Naive thymus-derived CD4-positive, alpha-beta T cell (primary cell): ENCODE measurements around the gene TMEM218. TPM values are rescaled to one million over a fixed set of nuclear protein-coding genes. Genes with fewer than 3 reads are reported as not detected.

Source experiments
- ATAC-seq: fragments of 150-1000 bp; cut with Tn5 transposase; 2 replicates; pipeline ENCODE4 v1.10.0; 2021; ENCODE audit warnings: mild to moderate bottlenecking, moderate library complexity
- CTCF ChIA-PET: fragments of 350-600 bp; sonication (Branson Sonifier 250); formaldehyde crosslinking; loops from one replicate; lab custom pipeline; 2021; ENCODE audit warnings: antibody characterized with exemption; lab: Charles Lee
- POLR2A ChIA-PET: fragments of 350-600 bp; sonication (Branson Sonifier 250); formaldehyde crosslinking; loops from one replicate; lab custom pipeline; 2021; ENCODE audit warnings: antibody characterized with exemption, inconsistent platforms; lab: Charles Lee
- DNase-seq, 9 donors: peaks; one replicate each; pipeline versions ENCODE4 v3.0.0 to v3.0.0-alpha.2; 2020 to 2022; ENCODE audit warnings: mixed read lengths in 1 of 9
- H3K27ac ChIP-seq: one replicate; pipeline ENCODE4 v1.7.0; 2013; ENCODE audit warnings: mild to moderate bottlenecking, low read depth, low read length, moderate library complexity
- H3K27me3 ChIP-seq, 2 donors: one replicate each; pipeline ENCODE4 v1.7.0; 2013; ENCODE audit warnings: low read length in 2 of 2, mild to moderate bottlenecking in 2 of 2, moderate library complexity in 2 of 2; ENCODE audit not compliant: control insufficient read depth in 2 of 2, insufficient read depth in 2 of 2
- H3K36me3 ChIP-seq, 3 experiments: 1 replicate in 2 of 3; 2 replicates in 1 of 3; pipeline ENCODE4 v1.7.0; 2013; ENCODE audit warnings: low read length in 3 of 3, mild to moderate bottlenecking in 3 of 3, moderate library complexity in 1 of 3; ENCODE audit not compliant: insufficient read depth in 3 of 3, control insufficient read depth in 2 of 3
- H3K4me1 ChIP-seq, 2 donors: one replicate each; pipeline ENCODE4 v1.7.0; 2013; ENCODE audit warnings: low read length in 2 of 2, mild to moderate bottlenecking in 2 of 2, moderate library complexity in 1 of 2; ENCODE audit not compliant: control insufficient read depth in 2 of 2, insufficient read depth in 2 of 2
- H3K4me3 ChIP-seq: 2 replicates; pipeline ENCODE4 v1.7.0; 2013; ENCODE audit warnings: mild to moderate bottlenecking, low read length
- H3K9me3 ChIP-seq, 3 experiments: 1 replicate in 2 of 3; 2 replicates in 1 of 3; pipeline ENCODE4 v1.7.0; 2013; ENCODE audit warnings: low read length in 3 of 3; ENCODE audit not compliant: control insufficient read depth in 2 of 3
- H3K27ac Mint-ChIP-seq, 9 donors: one replicate each; pipeline ENCODE4 v1.8.0; 2020 to 2022; ENCODE audit warnings: mixed read lengths in 9 of 9, mild to moderate bottlenecking in 8 of 9, moderate library complexity in 5 of 9, inconsistent platforms in 2 of 9
- H3K27me3 Mint-ChIP-seq, 5 donors: one replicate each; pipeline ENCODE4 v1.8.0; 2021 to 2022; ENCODE audit warnings: mixed read lengths in 5 of 5, mild to moderate bottlenecking in 1 of 5
- H3K36me3 Mint-ChIP-seq, 5 donors: one replicate each; pipeline ENCODE4 v1.8.0; 2020 to 2022; ENCODE audit warnings: mixed read lengths in 5 of 5, mild to moderate bottlenecking in 3 of 5, inconsistent platforms in 1 of 5
- H3K4me1 Mint-ChIP-seq, 7 donors: one replicate each; pipeline ENCODE4 v1.8.0; 2020 to 2022; ENCODE audit warnings: mixed read lengths in 7 of 7, mild to moderate bottlenecking in 3 of 7, inconsistent platforms in 1 of 7
- H3K4me3 Mint-ChIP-seq, 10 donors: one replicate each; pipeline ENCODE4 v1.8.0; 2020 to 2022; ENCODE audit warnings: mild to moderate bottlenecking in 10 of 10, mixed read lengths in 10 of 10, moderate library complexity in 6 of 10, inconsistent platforms in 2 of 10
- H3K9me3 Mint-ChIP-seq, 11 donors: one replicate each; pipeline ENCODE4 v1.8.0; 2020 to 2022; ENCODE audit warnings: mixed read lengths in 11 of 11, mild to moderate bottlenecking in 4 of 11, inconsistent platforms in 1 of 11, moderate library complexity in 1 of 11
- intact Hi-C, 2 donors: fragments of 100-400 bp; cut with micrococcal nuclease; formaldehyde crosslinking; loops; one replicate each; pipeline ENCODE4 v1.15.1; 2023
- polyA plus RNA-seq, 2 donors: library from polyadenylated mRNA; unstranded; fragments of 300-500 nt; fragmentation: Illumina TruSeq; gene quantifications; one replicate each; pipeline ENCODE4 v1.2.3, GENCODE V29; 2021
- total RNA-seq, 6 experiments: library from RNA in 5 of 6; stranded (reverse) in 5 of 6; gene quantifications; 1 replicate in 5 of 6; 2 replicates in 1 of 6; pipeline ENCODE4 v1.2.3 and lab custom pipeline; 2021 to 2026

Gene TMEM218
- total and polyA plus RNA-seq, 7 experiments from 2014 or later: 10.2 to 36.1 (median 17.3) TPM

GRCh38 chr11:125094731-125095130, 16.7 kb downstream of the TMEM218 start:
- DNase-seq (no peak), ATAC-seq (no peak)
- peaks cover 0 to 6% (median 0%) of the 10 kb centered on the region in 7 donors for H3K4me1 Mint-ChIP-seq
- peaks cover 3 to 35% (median 17%) of the 10 kb centered on the region in 5 donors for H3K36me3 Mint-ChIP-seq
- Histone ChIP-seq H3K4me1 (no peaks in the 10 kb centered on the region), H3K36me3 (peaks cover 0 to 29% (median 5%) of the 10 kb centered on the region in 3 experiments), H3K27me3 (no peaks in the 10 kb centered on the region), H3K9me3 (no peaks in the 10 kb centered on the region), H3K4me3 (no peak overlapping the region), H3K27ac (no peak overlapping the region)
- ChIA-PET POLR2A (no interaction called here), CTCF (interaction anchor here (0.8 to 1.7 kb wide), 2 partner anchors 12 to 902 kb away, joined by 3 read pairs; no protein-coding TSS in a partner anchor)
- H3K27ac Mint-ChIP-seq: no peak overlapping the region
- intact Hi-C loops: loop anchor here (5.0 kb wide), 2 partner anchors 263 to 778 kb away; no protein-coding TSS in a partner anchor
- H3K4me3 Mint-ChIP-seq: no peak overlapping the region
- H3K9me3 Mint-ChIP-seq: no peaks in the 10 kb centered on the region
- H3K27me3 Mint-ChIP-seq: no peaks in the 10 kb centered on the region

DNA sequence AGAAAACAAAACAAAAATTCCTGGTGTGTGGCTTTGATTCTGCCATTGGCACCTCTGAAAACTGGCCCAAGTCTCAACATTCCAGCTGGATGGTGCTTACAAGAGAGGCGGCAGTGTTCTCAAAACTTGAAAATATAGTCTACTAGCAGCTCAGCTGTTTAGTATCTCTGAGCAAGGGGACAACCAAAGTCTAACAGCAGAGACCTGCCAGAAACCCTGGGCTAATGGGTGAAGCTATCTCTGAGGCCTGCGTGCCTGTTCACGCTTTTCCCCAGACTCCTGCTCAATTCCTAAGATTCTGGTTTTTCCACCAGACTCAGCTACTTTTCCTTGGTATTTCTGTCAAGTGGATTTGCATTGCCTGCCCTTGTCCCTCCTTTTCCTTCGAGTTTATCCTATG, 17.9 kb downstream of the TMEM218 start:
- POLR2A ChIA-PET: no interaction called here
- Histone ChIP-seq H3K27me3 (no peaks in the 10 kb centered on the region), H3K27ac (no peak overlapping the region), H3K9me3 (no peaks in the 10 kb centered on the region), H3K4me3 (no peak overlapping the region), H3K36me3 (peaks cover 0 to 22% (median 5%) of the 10 kb centered on the region in 3 experiments), H3K4me1 (no peaks in the 10 kb centered on the region)
- Mint-ChIP-seq H3K27me3 (no peaks in the 10 kb centered on the region), H3K9me3 (no peaks in the 10 kb centered on the region), H3K4me1 (peaks cover 0 to 6% (median 0%) of the 10 kb centered on the region in 7 donors), H3K27ac (no peak overlapping the region), H3K4me3 (no peak overlapping the region), H3K36me3 (peaks cover 3 to 24% (median 13%) of the 10 kb centered on the region in 5 donors)
- ATAC-seq: no peak
- no peak for DNase-seq
- intact Hi-C loops: loop anchor here (5.0 kb wide), 2 partner anchors 264 to 779 kb away; no protein-coding TSS in a partner anchor
- CTCF ChIA-PET: no interaction called here

DNA sequence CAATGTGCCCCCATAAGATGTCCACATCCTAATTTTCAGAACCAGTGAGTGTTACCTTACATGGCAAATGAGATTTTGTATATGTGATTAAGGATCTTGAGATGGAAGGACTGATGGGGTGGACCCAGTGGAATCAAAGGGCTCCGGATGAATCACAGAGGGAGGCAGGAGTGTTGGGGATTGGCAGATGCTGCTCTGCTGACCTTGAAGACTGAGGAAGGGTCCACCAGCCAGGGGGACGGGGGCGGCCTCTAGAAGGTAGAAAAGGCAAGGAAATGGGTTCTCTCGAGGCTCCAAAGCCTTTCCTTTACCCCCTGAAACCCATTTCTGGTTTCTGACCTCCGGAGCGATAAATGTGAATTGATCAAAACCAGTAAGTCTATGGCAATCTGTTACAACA, 18.8 kb downstream of the TMEM218 start:
- peaks cover 0 to 6% (median 0%) of the 10 kb centered on the region in 7 donors for H3K4me1 Mint-ChIP-seq
- H3K27ac Mint-ChIP-seq: no peak overlapping the region
- no peaks in the 10 kb centered on the region for H3K4me1 ChIP-seq
- no peaks in the 10 kb centered on the region for H3K9me3 Mint-ChIP-seq
- ChIA-PET POLR2A (no interaction called here), CTCF (no interaction called here)
- ATAC-seq (no peak), DNase-seq (no peak)
- no peaks in the 10 kb centered on the region for H3K9me3 ChIP-seq
- H3K36me3 ChIP-seq: peaks cover 0 to 14% (median 5%) of the 10 kb centered on the region in 3 experiments
- peaks cover 3 to 16% (median 10%) of the 10 kb centered on the region in 5 donors for H3K36me3 Mint-ChIP-seq
- H3K4me3 ChIP-seq: no peak overlapping the region
- H3K27me3 Mint-ChIP-seq: no peaks in the 10 kb centered on the region
- intact Hi-C loops: loop anchor here (5.0 kb wide), 2 partner anchors 265 to 780 kb away; no protein-coding TSS in a partner anchor
- no peak overlapping the region for H3K27ac ChIP-seq
- no peak overlapping the region for H3K4me3 Mint-ChIP-seq
- no peaks in the 10 kb centered on the region for H3K27me3 ChIP-seq

- Mint-ChIP-seq H3K9me3 (no peaks in the 10 kb centered on the region), H3K27me3 (no peaks in the 10 kb centered on the region), H3K4me3 (no peak overlapping the region), H3K36me3 (peaks cover 2 to 11% (median 5%) of the 10 kb centered on the region in 5 donors), H3K27ac (peak overlapping the region in 1 of 9 donors; percentile 21), H3K4me1 (peaks cover 0 to 6% (median 0%) of the 10 kb centered on the region in 7 donors)
- H3K27me3 ChIP-seq: no peaks in the 10 kb centered on the region
- intact Hi-C loops: loop anchor here (1.0 to 5.0 kb wide), 5 partner anchors 32 to 780 kb away; no protein-coding TSS in a partner anchor
- H3K36me3 ChIP-seq: peaks cover 0 to 9% (median 0%) of the 10 kb centered on the region in 3 experiments
- ChIA-PET CTCF (interaction anchor here (0.8 to 2.2 kb wide), 5 partner anchors 16 to 50 kb away, joined by 3 to 16 read pairs (median 5); no protein-coding TSS in a partner anchor), POLR2A (interaction anchor here (1.6 kb wide), 1 partner anchor 19 kb away, joined by 6 read pairs; the partner anchor contains the start of gene TMEM218)
- H3K27ac ChIP-seq: no peak overlapping the region
- H3K9me3 ChIP-seq: no peaks in the 10 kb centered on the region
- no peak overlapping the region for H3K4me3 ChIP-seq
- no peak for ATAC-seq
- DNase-seq: no peak
- H3K4me1 ChIP-seq: no peaks in the 10 kb centered on the region
These were observed 19.4 kb downstream of the TMEM218 start for GRCh38 chr11:125091877-125092664.

GRCh38 chr11:125091247-125091876, 20.1 kb downstream of the TMEM218 start:
- Mint-ChIP-seq H3K36me3 (peaks cover 0 to 6% (median 0%) of the 10 kb centered on the region in 5 donors), H3K4me3 (no peak overlapping the region), H3K27ac (peak overlapping the region in 1 of 9 donors; percentile 21), H3K4me1 (peaks cover 0 to 6% (median 0%) of the 10 kb centered on the region in 7 donors), H3K27me3 (no peaks in the 10 kb centered on the region), H3K9me3 (no peaks in the 10 kb centered on the region)
- ChIA-PET POLR2A (interaction anchor here (1.0 to 1.6 kb wide), 2 partner anchors 20 to 137 kb away, joined by 3 to 6 read pairs; partner anchors contain the start of genes CCDC15 and TMEM218), CTCF (interaction anchor here (0.8 to 2.2 kb wide), 6 partner anchors 17 to 58 kb away, joined by 3 to 16 read pairs (median 4); no protein-coding TSS in a partner anchor)
- intact Hi-C loops: loop anchor here (1.0 to 5.0 kb wide), 5 partner anchors 33 to 781 kb away; no protein-coding TSS in a partner anchor
- Histone ChIP-seq H3K36me3 (peaks cover 0 to 5% (median 0%) of the 10 kb centered on the region in 3 experiments), H3K9me3 (no peaks in the 10 kb centered on the region), H3K4me3 (no peak overlapping the region), H3K27ac (no peak overlapping the region), H3K27me3 (no peaks in the 10 kb centered on the region), H3K4me1 (no peaks in the 10 kb centered on the region)
- DNase-seq (peak in 2 of 9 donors; percentile 3 to 15), ATAC-seq (peak; percentile 51)

DNA sequence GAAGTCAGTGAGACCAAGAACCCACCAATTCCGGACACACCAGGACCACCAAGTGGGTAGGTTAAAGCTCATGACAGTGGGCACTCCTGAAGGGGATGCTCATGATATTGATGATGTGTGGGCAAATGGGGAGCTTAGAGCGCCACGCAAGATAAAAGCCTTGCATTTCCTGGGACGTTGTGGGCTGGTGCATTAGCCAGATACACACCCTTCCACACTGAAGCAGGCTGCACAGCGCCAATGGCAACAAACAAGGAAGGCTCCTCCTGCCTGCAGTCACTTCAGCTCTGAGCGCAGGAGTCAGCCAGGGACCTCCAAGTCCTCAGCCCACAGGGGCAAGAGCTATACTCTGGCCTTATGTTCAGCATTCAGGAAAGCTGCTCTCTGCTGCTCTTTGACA, 20.6 kb downstream of the TMEM218 start:
- H3K4me1 Mint-ChIP-seq: peaks cover 0 to 6% (median 0%) of the 10 kb centered on the region in 7 donors
- H3K27ac Mint-ChIP-seq: no peak overlapping the region

More for the DNA sequence above, 20.6 kb downstream of the TMEM218 start:
- Mint-ChIP-seq H3K36me3 (peaks cover 0 to 1% (median 0%) of the 10 kb centered on the region in 5 donors), H3K4me3 (no peak overlapping the region), H3K27me3 (no peaks in the 10 kb centered on the region), H3K9me3 (no peaks in the 10 kb centered on the region)
- no peak for ATAC-seq
- Histone ChIP-seq H3K9me3 (no peaks in the 10 kb centered on the region), H3K36me3 (no peaks in the 10 kb centered on the region), H3K27me3 (no peaks in the 10 kb centered on the region), H3K4me1 (no peaks in the 10 kb centered on the region), H3K27ac (no peak overlapping the region), H3K4me3 (no peak overlapping the region)
- intact Hi-C loops: loop anchor here (1.0 to 5.0 kb wide), 5 partner anchors 33 to 781 kb away; no protein-coding TSS in a partner anchor
- ChIA-PET CTCF (interaction anchor here (1.0 to 2.2 kb wide), 5 partner anchors 34 to 58 kb away, joined by 3 to 16 read pairs (median 5); no protein-coding TSS in a partner anchor), POLR2A (interaction anchor here (1.0 to 1.6 kb wide), 2 partner anchors 21 to 137 kb away, joined by 3 to 6 read pairs; partner anchors contain the start of genes CCDC15 and TMEM218)
- no peak for DNase-seq
